Effector CD8-positive, alpha-beta T cell (primary cell): ENCODE data around the gene PRKD3.
"Not testable (repeated sequence)": the region's sequence is repeated elsewhere in the genome, so short reads cannot be mapped to it uniquely, and the experiment has no call there.

Source experiments
- DNase-seq: peaks from one replicate; lab custom pipeline; 2025; lab: John Stamatoyannopoulos, UW

Gene PRKD3

DNA sequence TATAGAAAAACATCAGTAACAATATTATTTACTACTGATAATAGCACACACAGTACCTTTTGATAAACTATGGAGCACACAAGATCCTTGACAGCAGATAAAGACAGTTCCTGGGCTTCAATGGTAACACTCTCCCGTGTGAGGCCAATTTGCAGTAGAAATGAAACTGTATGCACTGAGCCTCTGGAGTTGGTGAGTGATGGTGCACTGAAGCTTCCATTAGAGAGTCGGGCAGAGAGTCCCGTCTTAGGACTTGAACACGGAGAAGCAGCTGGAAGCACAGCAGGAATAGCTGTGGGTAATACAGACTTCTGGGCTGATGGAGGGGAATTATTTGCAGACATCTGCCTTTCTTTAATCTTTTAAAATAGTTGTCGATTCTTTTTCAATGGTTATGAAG lies 8.5 kb downstream of the PRKD3 start:
- no peak for DNase-seq

- DNase-seq = no peak
Observed at GRCh38 chr2:37315364-37315763, 9.3 kb downstream of the PRKD3 start.

- DNase-seq = no peak
Observed at GRCh38 chr2:37307500-37307899, 17.1 kb downstream of the PRKD3 start.

GRCh38 chr2:37306024-37306423 lies 18.6 kb downstream of the PRKD3 start:
- no peak for DNase-seq

GRCh38 chr2:37302701-37303252 lies 21.9 kb downstream of the PRKD3 start:
- DNase-seq = no peak

- no peak for DNase-seq
Observed at GRCh38 chr2:37301408-37301807, 23.2 kb downstream of the PRKD3 start.

DNA sequence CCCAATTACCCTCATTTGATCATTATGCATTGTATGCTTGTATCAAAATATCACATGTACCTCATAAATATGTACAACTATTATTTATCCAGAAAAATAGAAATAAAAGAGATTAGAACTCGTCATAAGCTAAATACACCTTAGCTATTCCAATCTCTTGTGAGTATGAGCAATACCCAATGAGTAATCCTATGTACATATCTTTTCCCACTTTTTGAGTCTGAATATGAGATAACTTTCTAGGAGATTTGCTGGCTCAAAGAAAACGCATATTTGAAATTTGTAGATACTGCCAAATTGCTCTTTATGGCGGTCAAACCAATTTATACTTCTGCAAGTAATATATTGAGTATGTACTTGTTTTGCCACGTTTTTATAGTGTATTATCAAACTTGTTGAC lies 24.1 kb downstream of the PRKD3 start:
- no peak for DNase-seq

DNA sequence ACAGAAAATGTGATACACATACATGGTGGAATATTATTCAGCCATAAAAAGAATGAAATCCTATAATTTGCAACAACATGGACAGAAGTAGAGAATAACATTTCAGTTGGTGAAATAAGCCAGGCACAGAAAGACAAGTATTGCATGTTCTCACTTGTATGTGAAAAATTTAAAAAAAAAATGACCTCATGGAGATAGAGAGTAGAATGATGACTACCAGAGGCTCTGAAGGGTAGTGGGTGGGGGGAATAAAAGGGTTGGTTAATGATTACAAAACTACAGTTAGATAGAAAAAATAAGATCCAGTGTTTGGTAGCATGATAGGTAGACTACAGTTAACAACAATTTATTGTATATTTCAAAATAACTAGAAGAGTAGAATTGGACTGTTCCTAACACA lies 24.5 kb downstream of the PRKD3 start:
- DNase-seq = no peak

DNA sequence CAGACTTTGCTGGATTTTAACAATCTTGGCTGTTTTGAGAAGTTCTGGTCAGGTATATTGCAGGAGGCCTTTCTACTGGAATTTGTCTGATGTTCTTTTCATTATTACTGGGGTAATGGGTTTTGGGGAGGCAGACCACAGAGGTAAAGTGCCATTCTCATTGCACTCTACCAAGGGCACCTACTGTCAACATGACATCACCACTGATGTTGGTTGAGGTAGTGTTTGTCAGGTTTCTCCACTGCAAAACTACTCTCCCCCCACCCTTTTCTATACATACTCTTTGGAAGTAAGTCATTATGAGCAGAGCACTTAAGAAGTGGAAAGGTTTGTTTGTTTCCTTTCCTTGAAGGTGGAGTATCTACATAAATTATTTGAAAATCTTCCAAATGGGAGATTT lies 27.0 kb downstream of the PRKD3 start:
- DNase-seq = no peak

DNA sequence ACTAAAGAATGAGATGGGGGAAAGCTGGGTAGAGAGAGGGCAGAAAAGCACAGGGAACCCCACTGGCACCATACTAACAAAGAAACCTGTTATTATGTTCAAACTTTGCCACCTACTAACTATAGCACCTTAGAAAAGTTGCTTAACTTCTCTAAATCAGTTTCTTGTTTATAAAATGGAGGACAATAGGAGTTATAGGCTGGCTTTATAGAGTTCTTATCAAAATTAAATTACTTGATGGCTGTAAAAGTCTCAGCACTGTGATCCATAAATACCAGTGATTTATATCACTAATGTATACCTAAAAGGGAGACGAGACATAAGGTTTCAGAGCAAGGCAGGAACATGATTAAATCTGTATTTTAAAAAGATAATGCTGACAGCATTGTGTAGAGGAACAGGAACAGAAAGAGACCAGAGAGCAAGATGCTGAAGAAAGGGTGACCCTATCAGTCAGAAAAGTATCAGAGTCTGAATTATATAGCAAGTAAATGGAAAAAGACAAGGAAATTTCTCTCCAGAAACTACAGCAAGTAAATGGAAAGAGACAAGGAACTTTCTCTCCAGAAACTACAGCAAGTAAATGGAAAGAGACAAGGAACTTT lies 29.1 kb downstream of the PRKD3 start:
- DNase-seq = no peak

DNA sequence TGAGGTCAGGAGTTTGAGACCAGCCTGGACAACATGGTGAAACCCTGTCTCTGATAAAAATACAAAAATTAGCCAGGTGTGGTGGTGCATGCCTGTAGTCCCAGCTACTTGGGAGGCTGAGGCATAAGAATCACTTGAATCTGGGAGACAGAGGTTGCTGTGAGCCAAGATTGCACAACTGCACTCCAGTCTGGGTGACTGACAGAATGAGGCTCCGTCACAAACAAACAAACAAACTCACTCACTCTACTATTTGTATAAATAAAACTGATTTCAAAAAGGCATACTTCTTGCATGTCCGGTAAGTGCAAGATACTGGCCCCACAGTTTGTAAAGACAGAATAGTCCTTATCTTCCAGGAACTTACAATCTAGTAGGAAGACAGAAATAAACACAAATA lies 29.8 kb downstream of the PRKD3 start:
- DNase-seq = not testable (repeated sequence)

GRCh38 chr2:37291680-37292079 lies 33.0 kb downstream of the PRKD3 start:
- no peak for DNase-seq

DNA sequence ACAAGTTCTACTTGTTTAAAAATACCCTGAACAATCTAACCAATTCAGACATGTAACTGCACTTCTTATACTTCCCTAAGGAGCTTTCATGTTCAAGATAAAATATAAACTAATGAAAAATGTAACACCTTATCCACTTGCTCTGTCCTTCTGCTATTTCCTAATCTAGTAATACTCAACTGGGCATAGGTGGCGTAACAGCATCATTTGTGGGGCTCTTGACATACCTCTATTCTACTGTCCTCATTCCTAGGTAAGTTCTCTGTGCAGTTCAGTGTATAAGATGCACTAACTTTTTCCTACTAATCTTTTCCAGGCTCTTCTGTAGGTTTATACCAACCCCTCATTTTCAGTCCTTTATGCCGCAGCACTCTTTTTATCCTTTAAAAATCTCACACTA lies 36.7 kb downstream of the PRKD3 start:
- DNase-seq = no peak

DNA sequence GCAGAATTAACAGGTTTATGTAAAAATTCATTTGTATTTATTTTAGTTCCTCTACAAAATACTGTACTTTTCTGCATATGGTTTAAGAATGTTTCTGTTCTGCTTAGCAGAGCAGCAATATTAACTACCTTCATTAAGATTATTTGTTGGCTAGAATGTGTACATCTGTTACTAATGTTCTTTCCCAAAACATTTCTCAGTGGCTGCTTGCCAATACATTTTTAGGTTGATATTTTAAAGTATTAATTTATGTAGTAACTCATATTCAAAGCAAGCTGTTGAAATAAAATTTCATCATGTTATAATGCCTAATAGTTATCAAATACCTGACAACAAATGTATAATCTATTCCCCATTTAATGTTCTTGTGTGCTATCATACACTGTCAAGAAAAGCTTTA lies 40.3 kb downstream of the PRKD3 start:
- no peak for DNase-seq

DNA sequence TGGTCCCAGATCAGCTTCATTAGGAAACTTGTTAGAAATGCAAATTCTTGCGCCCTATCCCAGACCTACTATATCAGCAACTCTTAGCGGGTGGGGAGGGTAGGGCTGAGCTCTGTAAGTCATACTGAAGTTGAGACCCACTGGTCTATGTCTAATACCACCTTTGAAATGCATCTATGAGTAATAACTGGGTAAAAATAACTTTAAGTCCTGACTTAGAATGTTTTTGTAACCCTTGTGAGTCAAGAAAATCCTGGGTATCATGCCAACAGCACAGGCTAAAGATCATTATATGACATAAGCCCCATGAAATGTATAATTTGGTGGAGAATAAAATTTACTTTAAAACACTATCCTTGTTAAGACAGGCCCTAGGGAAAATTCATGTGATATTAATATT lies 41.4 kb downstream of the PRKD3 start:
- DNase-seq = no peak

DNA sequence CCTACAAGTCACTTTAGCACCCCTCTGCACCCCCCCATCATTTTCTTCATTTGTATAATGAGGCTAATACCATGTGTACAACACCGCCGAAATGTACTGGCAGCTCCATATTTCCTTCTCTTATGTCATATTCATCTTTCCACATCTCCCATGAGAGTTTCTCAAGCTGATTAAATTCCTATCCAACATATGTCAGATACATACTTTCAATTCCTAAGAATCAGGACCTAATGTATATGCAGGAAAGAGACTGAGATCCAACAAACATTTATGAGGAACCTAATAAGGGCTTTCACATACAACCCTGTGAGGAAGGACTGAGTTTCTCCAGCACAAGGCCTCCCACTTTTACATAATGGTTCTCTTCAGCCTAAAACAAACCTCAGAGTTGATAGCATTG lies 41.9 kb downstream of the PRKD3 start:
- DNase-seq = no peak

GRCh38 chr2:37281916-37282315 lies 42.7 kb downstream of the PRKD3 start:
- DNase-seq = no peak

DNA sequence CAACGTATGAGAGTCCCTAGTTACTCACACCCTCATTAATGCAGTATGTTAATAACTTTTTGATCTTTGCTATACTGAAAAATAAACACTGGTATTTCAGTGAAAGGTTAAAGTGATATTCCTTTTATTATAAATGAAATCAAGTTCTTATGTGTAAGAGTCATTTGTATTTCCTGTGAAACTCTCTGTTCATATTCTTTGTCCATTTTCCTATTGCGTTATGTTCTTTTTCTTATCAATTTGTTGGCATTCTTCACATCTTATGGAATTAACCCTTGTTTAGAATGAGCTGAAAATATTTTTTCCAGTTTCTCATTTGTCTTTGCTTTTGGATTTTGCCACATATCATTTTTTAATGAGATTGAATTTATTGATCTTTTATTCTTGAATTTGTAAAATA lies 48.3 kb downstream of the PRKD3 start:
- no peak for DNase-seq
